ENCODE data around the gene INPP5D.

The INPP5D gene

GRCh38 chr2:233058717-233059546 lies 1.2 kb upstream of the INPP5D start:
- no peak for TF ChIP-seq CTCF (IDR thresholded peaks at IDR 0.05; ENCODE audit: extremely low read depth, missing control alignments)

DNA sequence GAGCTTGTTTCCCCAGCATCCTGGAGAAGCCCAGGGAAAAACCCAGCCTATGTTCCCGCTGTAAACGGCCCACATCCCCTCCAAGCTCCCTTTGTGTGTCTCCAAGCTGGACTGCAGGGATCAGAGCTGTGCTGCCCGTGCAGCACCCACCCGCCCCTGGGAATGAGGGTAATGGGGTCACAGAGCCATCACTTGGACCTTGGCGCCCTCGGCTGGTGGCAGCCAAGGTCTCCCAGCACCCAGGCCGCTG lies 670 bp upstream of the INPP5D start:
- TF ChIP-seq CTCF (IDR thresholded peaks at IDR 0.05; ENCODE audit: extremely low read depth, missing control alignments): peak; percentile 31
- no peak for DNase-seq (ENCODE audit: low spot score)

More at GRCh38 chr2:233058717-233059546, 1.2 kb upstream of the INPP5D start:
- DNase-seq (ENCODE audit: low spot score): no peak

DNA sequence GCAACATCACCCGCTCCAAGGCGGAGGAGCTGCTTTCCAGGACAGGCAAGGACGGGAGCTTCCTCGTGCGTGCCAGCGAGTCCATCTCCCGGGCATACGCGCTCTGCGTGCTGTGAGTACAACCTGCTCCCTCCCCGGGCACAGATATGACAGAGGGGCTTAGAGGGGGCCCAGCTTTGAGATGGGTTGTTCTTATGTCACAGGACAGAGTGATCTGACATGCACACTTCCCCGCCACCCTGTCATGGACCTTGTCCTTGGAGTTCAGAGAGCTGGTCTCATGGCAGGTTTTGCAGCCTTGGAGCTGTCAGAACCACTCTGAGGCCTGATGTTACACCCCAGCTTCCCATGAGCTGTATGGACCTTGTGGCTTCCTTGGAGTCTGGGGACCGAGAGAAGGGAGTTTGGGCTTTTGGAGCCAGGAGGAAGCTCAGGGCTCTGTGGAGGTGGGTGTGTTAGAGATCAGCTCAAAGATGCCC lies 398 bp downstream of the INPP5D start:
- DNase-seq (ENCODE audit: low spot score): no peak
- TF ChIP-seq CTCF (IDR thresholded peaks at IDR 0.05; ENCODE audit: extremely low read depth, missing control alignments): no peak

DNA sequence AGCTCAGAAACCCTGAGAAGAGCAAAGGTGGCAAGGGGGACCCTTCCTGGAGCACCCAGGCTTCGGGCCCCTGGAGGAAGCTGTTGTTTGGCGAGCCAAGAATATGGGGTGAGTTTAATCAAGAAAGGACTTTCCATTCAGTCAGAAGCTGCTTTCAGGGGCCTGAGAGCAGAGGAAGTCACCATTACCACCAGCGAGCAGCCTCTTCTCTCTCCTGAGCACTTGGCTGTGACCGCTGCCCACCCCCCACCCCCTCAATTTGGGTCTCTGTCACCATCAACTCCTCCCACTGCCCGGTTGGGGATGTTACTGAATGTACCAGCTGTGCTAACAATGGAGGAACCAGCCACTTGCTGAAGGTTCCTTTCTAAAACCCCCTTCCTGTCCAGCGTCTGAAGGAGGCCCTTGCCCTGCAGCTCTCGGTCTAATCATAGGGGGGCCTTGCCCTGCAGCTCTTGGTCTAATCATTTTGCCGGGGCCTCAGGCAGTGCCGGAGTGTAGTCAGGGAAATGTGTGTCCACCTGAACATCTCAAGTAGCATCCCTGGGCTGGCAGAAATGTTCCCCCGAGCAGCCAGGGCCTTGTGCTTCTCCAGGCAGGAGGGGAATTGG lies 943 bp downstream of the INPP5D start:
- peak; percentile 75 for DNase-seq (ENCODE audit: low spot score)
- no peak for TF ChIP-seq CTCF (IDR thresholded peaks at IDR 0.05; ENCODE audit: extremely low read depth, missing control alignments)

DNA sequence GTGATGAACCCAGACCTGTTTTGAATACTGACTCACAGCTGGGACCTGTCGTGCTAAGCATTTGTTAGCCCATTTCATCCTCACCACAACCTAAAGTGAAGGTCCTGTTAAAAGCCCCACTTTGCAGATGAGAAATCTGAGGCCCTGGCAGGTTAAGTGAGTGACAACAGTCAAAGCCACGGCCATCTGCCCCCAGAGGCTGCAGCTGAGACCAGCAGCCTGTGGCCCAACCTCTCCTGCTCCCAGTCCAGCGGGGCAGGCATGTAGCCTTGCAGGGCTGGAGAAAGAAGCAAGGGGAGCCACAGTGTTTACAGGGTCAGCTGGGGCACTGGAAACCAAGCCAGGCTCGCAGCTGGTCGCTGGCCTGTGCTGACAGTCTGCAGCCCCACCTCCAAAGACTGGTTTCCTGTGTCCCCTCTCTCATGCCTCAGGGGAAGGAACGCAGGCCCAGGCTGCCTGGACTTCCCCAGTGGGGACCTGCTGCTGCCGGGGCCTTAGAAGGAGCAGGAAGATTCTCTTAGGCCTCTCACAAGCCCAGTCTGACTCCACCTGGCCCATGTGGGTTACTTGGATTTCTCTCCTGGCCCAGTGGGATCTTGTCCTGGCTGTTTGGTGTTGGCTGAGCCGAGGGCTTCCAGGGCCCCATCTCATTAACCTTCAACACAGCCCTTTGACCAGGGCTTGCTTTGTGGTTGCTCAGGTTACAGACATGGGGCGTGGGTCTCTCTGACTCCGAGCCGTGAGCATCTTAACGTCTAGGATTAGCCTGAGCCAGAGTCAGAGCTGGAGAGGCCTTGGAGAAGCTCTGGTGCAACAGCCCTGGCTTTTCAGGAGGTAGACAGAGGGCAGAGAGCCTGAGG lies 1.7 kb downstream of the INPP5D start:
- no peak for TF ChIP-seq CTCF (IDR thresholded peaks at IDR 0.05; ENCODE audit: extremely low read depth, missing control alignments)

GRCh38 chr2:233062451-233062850 lies 2.3 kb downstream of the INPP5D start:
- TF ChIP-seq CTCF (IDR thresholded peaks at IDR 0.05; ENCODE audit: extremely low read depth, missing control alignments): no peak
- no peak for DNase-seq (ENCODE audit: low spot score)

More for the DNA sequence above, 1.7 kb downstream of the INPP5D start:
- peak; percentile 58 for DNase-seq (ENCODE audit: low spot score)

GRCh38 chr2:233062946-233063268 lies 2.8 kb downstream of the INPP5D start:
- TF ChIP-seq CTCF (IDR thresholded peaks at IDR 0.05; ENCODE audit: extremely low read depth, missing control alignments): no peak
- DNase-seq (ENCODE audit: low spot score): no peak

All from GM20000 (cell line).